ENCODE data around the gene IGFBP1.

Gene IGFBP1

DNA sequence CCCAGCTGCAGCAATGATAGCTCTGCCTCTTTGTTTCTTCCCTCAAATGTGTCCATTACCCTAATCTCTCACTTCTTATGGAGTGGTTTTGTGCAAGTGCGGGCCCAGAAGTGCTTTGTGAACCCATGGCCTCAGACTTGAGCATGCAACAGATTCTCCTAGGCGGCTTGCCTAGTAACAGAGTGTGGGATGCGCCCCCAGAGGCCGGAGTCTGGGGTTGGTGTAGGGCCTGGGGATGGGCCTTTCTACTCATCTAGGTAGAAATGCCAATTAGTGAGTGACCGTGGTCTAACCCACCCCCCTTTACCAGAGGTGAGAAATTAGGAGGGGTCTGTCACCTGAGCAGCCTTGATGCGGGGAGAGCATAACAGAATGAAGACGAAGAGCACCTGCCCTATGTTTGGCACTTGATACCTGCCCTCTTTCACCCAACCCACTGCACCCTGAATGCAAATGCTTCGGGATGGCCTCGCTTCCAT, 7.0 kb upstream of the IGFBP1 start:
- no peak for DNase-seq (ENCODE audit: low read depth)

- DNase-seq (ENCODE audit: low read depth), result peak; percentile 71
Observed at GRCh38 chr7:45881759-45882464, 6.4 kb upstream of the IGFBP1 start.

DNA sequence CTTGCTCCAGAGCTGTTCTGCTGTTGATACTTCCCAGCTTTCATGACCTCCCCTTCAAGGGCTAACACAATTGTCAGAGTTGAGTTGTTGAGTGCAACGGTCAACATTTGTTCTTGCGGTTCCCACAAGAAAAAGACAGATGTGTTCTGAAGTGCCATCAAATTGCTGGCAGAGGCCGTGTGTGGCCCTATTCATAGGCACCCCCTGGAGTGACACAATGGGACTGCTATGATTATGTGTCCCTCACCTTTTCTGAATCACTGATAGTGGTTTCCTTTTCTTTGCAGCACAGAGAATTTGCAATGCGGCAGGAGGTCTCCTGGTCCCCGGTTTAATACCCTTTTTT, 5.8 kb upstream of the IGFBP1 start:
- no peak for DNase-seq (ENCODE audit: low read depth)

GRCh38 chr7:45884136-45884535, 4.2 kb upstream of the IGFBP1 start:
- no peak for DNase-seq (ENCODE audit: low read depth)

GRCh38 chr7:45885264-45885882, 2.9 kb upstream of the IGFBP1 start:
- DNase-seq (ENCODE audit: low read depth), result peak; percentile 50

- DNase-seq (ENCODE audit: low read depth), result no peak
Observed at GRCh38 chr7:45886931-45887667, 1.2 kb upstream of the IGFBP1 start.

DNA sequence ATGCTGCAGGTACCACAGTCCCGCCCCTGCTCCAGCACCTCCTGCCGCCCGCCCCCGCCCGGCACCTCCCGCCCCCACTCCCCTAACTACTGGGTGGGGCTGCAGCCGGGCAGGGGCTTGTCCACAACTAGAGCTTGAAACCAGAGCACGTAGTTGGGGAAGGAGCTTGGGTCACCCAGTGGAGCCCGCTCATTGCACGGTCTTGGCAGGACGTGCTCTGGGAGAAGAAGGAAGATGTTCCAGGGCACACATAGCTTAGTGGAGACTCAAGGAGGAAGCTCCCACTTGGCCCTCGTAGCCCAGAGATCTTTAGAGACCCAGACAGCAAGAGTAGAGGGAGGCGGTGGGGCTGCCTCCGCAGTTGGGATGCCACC, 692 bp downstream of the IGFBP1 start:
- DNase-seq (ENCODE audit: low read depth), result no peak

GRCh38 chr7:45889367-45890067, 1.2 kb downstream of the IGFBP1 start:
- DNase-seq (ENCODE audit: low read depth), result no peak

- no peak for DNase-seq (ENCODE audit: low read depth)
Observed at GRCh38 chr7:45890125-45890901, 2.0 kb downstream of the IGFBP1 start.

GRCh38 chr7:45890902-45891461, 2.7 kb downstream of the IGFBP1 start:
- DNase-seq (ENCODE audit: low read depth), result peak; percentile 66

GRCh38 chr7:45891462-45892402, 3.4 kb downstream of the IGFBP1 start:
- DNase-seq (ENCODE audit: low read depth), result no peak

DNA sequence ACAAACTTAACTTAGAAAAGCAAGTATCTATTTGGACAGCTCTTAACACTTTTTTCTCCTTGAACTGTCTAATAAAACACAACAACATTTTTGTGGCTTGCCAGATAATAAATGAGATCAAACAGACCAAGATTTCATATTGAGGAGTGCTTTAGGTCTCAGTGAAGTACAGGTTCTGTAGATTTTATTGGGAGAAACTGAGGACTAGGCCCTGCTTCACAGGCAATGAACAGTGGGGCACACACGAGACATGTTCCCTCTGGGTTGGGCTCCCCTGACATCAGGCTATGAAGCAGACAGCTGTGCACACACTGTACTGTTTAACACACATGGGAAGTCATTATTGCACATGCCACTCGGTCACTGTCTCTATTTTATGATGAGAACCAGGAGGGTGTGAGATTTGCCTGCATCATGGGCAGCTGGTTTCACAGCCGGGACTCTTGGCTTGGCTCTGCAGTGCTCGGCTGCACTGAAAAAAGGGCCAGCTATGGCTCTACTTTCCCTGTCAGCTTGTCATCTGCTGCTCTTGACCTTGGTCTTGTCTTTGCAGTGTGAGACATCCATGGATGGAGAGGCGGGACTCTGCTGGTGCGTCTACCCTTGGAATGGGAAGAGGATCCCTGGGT, 4.2 kb downstream of the IGFBP1 start:
- no peak for DNase-seq (ENCODE audit: low read depth)

GRCh38 chr7:45893374-45893995, 5.2 kb downstream of the IGFBP1 start:
- DNase-seq (ENCODE audit: low read depth), result no peak

DNA sequence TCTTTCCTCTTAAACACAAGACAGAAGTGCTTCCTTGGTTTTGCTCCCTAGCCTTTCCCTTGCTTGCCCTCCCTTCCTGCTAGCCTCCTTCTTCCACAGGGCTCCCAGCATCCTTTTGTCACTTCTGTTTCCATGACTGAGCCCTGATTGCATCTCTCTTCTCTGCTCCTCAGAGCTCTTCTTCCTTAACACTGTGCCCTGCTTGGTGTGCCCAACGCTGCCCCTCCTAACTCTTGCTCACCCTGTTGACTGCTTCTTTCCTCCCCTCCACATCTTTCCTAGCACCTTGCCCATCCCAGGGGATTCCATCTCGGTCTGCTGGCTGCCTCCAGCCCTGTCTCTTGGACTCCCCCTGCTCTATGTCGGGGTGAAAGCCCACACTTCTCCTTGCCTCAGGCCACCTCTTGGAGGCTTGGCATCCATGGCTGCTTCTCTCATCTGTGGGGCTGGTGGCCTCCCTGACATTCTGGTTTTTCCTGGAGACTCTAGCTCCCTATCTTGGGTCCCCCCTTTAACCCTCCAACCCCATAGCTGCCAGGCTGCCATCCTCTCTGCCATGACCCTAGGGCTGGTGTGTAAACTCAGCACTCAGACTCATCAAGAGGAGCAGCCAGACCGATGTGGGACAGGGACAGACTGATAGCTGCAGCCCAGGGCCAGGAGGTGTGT, 5.8 kb downstream of the IGFBP1 start:
- no peak for DNase-seq (ENCODE audit: low read depth)

DNA sequence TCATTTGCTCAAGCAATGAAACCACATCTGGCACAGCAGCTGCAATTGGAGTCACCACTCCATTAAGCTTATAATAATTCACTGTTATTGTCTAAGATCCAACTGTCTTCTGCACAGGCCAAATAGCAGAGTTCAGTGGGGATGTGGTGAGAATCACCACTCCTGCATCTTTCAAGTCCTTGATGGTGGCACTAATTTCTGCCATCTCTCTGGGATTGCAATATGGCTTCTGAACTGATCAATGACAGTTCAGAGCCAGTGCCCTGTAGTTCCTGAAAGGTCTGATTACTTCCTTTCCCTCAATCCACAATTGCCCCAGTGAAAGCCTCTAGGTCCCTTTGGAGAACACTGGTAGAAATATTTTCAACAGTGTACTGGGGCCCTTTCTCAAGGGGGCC, 6.4 kb downstream of the IGFBP1 start:
- no peak for DNase-seq (ENCODE audit: low read depth)

DNA sequence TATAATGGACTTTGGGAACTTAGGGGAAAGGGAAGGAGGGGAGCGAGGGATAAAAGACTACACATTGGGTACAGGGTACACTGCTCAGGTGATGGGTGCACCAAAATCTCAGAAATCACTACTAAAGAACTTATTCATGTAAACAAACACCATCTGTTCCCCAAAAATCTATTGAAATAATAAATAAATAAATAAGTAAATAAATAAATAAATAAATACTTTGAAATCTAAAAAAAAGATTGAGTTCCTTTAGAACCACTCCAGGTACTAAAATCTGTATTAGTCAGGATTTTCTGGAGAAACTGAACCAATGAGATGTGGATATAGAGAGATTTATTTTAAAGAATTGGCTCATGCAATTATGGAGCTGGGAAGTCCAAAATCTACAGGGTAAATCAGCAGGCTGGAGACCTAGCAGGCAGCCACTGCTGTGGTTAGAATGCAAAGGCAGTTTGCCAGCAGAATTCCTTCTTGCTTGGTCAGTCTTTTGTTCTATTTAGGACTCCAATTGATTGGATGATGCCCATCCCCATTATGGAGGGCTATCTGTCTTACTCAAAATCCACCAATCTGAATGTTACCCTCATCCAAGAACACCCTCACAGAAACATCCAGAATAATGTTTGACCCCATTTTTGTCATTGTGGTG, 8.9 kb downstream of the IGFBP1 start:
- peak; percentile 92 for DNase-seq (ENCODE audit: low read depth)

GRCh38 chr7:45898222-45898621, 9.9 kb downstream of the IGFBP1 start:
- DNase-seq (ENCODE audit: low read depth), result peak; percentile 85

DNA sequence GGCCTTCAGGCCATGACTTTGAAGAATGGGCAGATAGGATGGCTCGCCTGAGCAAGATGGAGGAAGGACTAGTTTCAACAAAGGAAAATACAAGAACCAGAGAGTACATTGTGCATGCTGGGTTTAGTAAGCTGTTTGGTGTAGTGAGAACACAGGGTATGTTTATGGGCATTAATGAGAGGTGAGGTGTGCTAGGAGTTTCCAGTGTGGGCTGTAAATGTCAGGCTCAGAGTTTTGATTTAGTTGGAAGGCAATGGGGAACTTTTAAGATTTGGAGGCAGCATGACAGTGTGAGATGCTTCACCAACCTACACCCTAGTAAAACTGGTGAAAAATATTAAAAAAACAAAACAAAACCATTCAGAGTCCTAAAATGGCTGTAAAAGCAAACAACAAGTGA, 13.3 kb downstream of the IGFBP1 start:
- DNase-seq (ENCODE audit: low read depth), result no peak

All from EH (cell line).